Hepatic stellate cell (primary cell): ENCODE data around the gene PDSS2.
"Not testable (repeated sequence)": the region's sequence is repeated elsewhere in the genome, so short reads cannot be mapped to it uniquely, and the experiment has no call there.

ENCODE experiments used
- DNase-seq: peaks from one replicate; pipeline ENCODE4 v3.0.0; 2011; ENCODE audit warnings: low spot score

Gene PDSS2

DNA sequence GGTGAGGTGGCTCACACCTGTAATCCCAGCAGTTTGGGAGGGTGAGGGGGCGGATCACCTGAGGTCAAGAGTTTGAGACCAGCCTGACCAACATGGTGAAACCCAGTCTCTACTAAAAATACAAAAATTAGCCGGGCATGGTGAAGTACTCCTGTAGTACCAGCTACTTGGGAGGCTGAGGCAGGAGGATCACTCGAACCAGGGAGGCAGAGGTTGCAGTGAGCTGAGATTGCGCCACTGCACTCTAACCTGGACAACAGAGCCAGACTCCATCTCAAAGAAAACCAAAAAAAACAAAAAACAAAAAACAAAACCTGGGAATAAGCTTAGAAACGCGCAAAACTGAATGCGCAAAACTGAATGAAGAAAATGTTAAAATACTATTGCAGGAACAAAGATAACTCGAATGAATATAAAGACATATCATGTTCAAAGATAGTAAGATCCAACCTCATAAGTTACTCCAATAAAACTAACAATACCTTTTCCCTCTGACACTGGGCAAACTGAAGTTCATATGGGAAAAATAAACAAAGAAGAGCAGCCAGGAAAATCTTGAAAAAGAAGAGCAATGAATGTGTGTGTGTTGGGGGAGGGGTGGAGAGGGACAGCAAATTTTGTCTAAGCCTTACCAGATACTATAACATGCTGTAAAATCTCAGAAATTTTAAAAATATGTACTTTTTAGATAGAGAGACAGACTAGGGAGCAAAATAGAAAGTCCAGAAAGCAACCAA lies 243.0 kb downstream of the PDSS2 start:
- no peak for DNase-seq

DNA sequence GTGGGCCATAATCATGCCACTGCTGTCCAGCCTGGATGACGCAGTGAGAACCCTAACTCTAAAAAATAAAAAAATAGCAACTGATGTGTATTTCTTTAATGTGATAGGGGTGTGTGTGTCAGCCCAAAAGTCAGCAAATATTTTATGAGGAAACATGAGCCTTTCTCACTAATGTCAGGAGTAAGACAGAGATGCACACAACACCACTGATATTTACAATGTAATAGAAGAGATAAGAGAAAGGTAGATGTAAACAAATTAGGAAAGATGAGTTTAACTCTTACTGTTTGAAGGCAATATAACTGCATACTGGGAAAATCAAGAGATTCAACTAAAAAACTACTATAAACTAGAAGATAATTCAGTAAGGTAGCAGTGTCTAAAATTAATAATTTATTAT lies 244.0 kb downstream of the PDSS2 start:
- DNase-seq, result no peak

DNA sequence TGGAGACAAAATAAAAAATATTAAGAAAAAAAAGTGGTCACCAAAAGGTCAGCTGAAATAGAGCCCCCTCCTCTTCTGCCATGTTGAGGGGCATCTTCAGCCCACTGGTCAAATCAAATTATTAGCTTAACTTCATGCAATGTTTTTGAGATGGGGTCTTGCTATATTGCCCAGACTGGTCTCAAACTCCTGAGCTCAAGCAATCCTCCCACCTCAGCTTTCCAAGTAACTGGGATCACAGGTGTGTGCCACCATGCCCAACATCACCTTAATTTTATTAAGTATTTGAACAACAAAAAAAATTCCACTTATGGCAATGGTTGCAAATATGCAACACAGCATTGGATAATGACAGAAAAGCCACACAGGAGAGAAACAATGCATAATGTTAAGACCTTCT lies 244.7 kb downstream of the PDSS2 start:
- no peak for DNase-seq

DNA sequence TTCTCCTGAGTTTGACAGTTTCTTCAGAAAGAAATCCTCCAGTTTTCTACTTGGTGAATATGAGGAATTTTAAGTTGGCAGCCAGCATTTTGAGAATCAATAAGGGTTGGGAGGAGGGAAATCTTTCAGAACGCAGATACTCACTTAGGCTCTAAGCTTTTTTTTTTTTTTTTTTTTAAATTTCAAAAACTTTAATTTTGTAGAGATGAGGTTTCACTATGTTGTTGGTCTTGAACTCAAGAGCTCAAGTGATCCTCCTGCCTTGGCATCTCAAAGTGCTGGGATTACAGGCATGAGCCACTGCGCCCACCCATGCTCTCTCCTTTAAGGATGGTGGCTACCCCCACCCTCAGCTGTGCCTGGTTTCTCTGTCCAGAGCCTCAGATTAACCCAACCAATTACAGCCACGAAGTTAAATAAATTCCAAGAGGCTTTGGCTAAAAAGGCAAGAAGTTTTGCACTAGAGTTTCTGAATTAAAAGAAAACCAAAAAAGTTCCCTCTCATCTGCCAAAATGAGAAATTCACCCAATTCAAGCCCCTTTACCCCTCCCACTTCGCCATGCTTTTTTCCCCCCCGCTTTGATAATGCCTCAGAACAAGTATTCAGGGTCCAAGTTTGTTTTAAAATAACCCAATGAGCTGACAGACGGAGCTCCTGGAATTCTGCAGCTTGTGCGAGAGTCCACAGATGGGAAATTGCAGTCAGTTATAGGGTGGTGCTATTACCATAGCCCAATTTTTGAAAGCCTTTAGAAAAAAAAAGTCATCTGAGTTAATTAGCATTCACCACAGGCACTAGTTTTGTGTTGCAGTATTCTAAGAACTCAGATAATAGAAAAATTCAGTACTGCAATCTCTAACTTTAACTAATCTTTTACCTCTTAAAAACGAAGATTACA lies 249.7 kb downstream of the PDSS2 start:
- no peak for DNase-seq

DNA sequence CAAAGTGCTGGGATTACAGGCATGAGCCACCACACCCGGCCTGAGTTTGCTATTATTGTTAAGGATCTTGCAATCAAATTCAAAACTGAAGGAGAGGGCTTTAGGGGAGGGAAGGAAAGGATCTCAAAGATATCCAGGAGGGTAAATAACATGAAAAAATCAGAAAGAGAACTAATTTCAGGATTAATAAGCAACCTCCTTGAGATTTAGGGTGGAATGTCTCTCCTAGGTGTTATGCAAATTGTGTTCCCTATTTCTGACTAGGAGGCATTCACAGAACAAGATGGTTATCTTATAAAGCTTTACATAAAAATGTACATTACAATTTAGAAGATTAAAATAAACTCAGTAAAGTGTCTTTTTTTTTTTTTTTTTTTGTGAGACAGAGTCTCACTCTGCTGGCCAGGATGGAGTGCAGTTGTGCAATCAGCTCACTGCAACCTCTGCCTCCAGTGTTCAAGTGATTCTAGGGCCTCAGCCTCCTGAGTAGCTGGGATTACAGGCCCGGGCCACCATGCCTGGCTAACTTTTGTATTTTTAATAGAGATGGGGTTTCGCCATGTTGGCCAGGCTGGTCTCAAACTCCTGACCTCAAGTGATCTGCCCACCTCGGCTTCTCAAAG lies 252.0 kb downstream of the PDSS2 start:
- no peak for DNase-seq

DNA sequence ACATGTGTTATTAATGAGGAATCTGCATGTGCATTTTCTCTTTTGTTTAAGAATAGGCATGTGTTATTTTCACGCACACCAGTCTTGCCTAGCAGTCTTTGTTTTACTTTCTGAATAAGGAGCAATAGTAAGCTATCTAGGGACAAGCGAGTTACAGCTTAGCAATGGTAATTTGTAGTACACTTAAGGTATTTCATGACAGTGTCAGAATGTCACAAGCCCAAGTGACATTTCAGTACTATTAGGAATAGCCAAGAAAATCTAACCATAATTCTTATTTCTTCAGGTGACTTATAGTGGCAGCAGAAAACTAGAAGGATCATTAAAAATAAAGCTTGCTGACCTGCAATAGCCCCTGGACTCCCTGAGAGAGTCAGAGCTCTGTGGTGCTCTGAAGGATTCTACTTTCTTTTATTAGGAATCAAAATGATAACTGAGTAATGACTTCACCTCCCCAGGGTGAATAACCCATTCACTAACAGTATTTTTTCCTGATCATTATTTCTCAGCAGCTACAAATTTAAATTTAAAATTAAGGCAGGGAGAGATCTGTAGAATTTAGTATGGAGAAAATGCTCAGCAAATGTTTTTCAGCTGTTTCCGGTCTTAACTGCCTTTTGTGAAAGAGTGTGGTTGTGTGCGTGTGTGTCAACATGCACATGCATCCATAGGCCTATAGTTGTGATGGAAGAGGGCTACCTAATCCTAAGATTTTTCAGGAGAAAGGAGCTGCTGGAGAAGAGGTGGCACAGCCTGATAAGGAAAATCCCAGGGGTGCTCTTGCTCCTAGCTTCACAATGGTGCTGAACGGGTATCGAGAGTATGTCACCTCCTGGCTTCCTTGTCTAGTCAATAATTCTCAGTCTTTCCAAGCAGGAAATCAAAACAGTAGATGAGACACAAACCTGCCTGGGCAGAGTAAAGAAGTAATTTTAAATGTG lies 254.0 kb downstream of the PDSS2 start:
- no peak for DNase-seq

DNA sequence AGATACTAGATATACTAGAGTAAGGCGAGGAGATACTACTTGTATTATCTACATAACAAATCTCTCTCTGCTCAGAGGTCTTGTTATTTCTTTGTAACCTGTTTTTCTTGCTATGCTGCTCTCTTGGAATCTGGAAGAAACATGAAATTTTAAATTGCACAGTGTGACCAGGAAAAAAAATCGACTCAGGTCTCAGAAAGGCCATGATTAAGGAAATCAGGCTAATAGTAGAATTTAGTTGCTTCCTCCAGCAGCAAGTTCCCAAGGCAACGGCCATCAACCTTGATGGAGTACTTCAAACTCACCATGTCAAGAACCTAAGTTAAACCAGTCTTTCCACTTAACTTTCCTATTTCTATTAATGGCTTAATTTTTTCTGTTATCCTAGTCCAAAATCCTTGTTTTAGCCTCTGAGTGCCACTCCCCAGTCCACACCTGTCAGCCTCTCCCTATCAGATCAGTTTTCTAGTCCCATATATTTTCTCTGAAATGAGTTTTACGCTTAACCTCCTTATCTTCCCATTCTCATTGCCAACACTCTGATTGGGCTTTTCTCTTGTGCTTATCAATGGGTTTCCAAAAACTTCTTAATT lies 256.4 kb downstream of the PDSS2 start:
- DNase-seq, result no peak

DNA sequence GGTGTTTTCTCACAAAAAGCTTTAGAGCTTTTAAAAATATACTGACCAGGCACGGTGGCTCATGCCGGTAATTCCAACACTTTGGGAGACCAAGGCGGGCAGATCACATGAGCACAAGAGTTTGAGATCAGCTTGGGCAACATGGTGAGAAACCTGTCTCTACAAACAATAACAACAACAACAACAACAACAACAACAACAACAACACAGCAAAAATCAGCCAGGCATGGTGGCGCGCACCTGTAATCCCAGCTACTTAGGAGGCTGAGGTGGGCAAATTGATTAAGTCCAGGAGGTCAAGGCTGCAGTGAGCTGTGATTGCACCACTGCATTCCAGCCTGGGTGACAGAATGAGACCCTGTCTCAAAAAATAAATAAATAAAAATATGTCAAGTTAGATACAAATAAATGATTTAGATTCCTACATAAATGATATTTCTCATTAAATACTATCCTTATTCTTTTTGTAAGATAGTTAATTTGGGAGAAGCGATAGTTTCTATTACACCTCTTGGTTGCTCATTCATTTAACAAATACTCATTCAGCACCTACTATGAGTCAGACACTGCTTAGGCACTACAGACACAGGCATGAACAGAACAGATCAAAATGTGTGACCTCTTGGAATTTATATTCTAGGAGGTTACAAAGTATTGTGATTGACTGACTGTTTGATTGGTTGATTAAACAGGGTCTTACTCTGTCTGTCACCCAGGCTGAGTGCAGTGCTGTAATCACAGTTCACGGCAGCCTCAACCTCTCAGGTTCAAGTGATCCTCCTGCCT lies 260.5 kb downstream of the PDSS2 start:
- DNase-seq, result no peak

DNA sequence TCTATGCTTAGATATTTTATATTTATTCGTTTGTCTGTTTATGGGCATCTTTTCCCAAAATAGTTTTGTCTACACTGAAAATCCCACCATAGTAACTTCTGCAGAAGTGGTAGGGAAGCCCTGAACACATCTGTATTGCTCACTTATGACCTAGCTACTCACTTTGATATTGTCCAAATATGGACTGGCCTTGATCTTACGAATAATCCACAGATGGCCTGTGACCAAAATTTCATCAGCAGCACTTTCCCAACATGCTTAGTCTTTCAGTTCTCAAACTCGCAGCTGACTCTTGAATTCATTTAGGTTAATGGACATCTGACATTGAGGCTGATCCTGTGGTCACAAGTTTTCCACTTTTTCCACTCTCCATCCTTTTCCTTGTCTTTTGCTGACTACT lies 263.2 kb downstream of the PDSS2 start:
- no peak for DNase-seq

DNA sequence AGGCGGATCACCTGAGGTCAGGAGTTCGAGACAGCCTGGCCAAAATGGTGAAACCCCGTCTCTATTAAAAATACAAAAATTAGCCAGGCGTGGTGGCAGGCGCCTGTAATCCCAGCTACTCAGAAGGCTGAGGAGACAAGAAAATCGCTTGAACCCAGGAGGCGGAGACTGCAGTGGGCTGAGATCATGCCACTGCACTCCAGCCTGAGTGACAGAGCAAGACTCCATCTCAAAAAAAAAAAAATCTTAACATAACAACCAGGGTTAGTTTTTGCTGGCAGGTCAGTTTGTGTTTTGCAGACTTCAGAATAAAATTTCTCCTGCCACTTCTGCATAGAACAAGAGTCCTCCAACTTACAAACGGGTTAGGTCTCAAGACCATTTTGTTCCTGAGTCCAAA lies 264.6 kb downstream of the PDSS2 start:
- not testable (repeated sequence) for DNase-seq

DNA sequence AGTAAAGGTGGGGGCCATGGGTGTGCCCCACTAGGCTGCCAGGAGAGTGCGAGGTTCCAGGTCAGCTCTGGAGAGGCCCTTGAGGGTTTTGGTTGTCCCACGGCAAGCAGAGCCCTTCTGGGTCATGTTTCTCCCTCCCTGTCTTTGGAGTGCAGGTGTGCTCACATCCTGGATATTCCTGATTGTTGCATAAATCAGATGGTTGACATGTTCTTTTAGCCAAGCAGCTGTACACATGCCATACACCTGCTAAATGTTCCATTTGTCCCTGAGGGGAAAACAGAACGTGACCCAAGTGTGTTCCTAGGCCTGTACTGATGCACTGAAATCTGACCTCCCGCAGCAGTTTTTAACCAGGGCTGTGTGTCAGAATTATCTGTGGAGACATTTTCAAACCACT lies 266.5 kb downstream of the PDSS2 start:
- DNase-seq, result no peak

DNA sequence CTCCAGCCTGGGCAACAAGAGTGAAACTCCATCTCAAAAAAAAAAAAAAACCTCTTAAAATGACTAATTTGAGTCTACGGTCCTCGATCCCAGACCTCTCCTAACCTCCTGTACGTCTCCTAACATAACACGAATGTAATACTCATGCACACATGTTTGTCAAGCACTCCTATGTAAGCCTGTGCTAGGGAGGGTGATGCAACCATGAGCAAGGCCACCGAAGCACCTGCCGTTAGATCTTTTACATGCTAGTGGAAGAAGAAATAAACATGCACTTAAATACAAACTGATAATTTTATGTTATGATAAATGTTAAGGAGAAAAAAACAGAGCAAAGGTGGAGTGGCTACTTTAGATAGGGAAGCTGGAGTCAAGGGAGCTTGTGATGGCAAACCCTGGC lies 271.7 kb downstream of the PDSS2 start:
- DNase-seq, result no peak

DNA sequence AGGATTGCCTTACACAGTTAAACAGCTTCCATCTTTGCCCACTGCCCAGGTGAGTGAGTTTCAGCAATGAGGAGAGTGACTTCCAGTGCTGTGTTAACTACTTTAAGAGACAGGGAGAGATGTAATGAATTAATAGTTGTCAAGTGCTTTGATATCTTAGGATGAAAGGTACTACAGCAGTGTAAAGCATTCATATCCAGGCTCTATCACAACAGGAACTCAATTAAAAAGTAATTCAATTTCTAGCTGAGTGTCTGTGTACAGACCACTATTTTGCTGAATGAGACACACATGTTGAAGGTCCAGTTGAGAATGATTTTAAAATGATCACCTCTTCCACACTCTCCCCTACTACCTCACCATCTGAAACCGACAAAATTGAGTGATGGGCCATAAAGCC lies 273.3 kb downstream of the PDSS2 start:
- no peak for DNase-seq

DNA sequence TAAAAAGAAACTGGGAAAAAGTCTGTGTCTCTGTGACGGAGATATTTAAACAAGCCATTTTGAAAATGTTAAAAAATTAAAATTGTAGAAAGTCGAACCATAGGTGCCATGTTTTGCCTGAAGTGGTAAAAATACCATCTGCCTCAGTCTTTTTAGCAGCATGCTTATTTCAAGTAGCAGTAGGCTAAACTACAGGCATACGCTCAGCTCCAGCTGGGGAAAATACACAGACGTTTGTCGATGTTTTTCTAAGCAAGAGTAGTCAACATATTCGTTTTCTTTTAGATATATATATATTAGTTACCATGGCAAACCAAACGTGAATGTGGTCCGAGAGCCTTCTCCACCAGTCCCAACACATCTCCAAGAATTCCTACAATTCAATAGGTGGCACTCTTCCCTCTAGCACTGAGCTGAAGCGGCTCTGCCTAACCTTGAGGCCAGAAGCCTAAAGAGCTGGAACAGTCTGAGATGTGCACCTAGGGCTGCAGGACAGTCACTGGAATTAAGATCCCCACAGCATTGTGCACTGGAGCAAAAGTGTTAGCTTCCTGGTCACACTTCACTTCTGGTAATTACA lies 273.9 kb downstream of the PDSS2 start:
- DNase-seq, result no peak

DNA sequence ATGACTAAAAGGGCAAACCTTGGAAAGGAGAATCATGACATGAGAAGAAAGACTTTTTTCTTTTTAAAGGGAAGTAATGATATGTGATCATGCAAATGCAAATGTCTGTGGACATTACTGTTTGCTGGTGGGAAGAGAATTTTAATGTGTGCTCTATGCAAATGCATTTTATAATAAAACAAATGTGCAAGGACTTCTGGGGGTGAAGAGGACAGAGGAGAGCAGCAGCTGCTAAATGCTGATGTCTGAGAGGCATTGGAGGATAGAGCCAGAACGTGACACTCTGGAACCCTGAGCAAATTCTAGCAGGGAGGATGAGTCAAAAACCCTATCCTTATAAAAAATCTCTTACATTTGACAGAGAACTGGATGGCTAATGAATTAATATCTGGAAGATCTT lies 274.9 kb downstream of the PDSS2 start:
- DNase-seq, result no peak

DNA sequence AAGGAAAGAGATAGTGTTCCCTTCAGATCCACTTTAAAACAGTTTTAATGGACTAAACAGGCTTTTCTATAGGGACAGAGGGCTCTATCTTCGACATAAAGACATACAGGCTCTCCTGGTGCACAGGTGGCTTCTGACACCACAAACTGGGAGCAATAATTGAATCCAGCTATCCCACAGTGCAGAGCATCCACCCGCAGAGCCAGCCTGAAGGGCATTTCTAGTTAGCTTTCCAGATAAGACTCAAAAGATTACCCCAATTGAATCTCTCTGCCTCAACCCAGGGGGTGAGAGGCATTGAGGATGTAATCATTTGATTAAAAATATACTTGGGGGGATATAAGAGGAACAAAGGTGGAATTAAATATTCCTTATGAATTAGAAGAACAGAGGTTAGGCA lies 279.3 kb downstream of the PDSS2 start:
- no peak for DNase-seq

DNA sequence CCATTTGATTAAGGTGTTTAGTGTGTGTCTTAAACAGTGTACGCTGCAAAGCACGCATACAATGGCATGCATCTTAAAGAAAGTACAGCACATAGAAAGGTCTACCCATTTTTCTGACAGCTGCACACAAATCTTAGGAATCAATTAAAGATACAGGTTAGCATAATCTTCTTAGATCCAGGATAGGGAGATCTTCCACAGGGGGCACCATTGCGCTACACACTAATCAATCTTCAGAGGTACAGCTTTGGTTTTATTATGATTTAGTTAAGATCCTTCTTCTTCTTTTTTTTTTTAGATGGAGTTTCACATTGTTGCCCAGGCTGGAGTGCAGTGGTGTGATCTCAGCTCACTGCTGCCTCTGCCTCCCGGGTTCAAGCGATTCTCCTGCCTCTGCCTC lies 280.4 kb downstream of the PDSS2 start:
- DNase-seq, result no peak

DNA sequence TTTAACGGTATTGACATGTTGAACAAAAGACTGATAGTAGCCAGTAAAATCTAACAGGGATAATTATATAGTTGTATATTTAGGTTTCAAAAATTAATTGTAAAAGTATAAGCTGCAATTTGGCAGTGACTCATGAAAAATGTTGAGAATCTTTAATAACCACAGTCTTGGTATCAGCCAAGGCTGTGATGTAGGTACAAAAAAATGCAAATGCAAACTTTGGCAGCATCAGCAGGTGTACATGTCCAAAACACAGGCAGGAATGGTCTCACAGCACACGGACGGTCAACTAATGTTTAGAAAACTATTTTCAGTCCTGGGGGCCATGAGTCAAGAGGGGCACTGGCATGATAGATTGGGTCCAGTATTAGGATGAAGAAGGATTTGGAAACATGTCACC lies 285.6 kb downstream of the PDSS2 start:
- no peak for DNase-seq

DNA sequence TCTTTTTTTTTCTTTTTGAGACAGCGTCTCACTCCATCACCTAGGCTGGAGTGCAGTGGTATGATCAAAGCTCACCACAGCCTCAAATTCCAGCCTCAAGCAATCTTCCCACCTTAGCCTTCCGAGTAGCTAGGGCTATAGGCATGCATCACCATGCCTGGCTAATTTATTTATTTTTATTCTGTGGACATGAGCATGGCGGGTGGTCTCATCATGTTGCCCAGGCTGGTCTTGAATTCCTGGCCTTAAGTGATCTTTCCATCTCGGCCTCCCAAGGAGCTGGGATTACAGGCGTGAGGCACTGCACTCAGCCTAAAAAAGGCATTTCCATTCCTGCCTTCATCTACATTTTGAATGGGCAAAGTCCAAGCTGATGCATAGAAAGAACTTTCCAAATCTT lies 287.9 kb downstream of the PDSS2 start:
- no peak for DNase-seq

DNA sequence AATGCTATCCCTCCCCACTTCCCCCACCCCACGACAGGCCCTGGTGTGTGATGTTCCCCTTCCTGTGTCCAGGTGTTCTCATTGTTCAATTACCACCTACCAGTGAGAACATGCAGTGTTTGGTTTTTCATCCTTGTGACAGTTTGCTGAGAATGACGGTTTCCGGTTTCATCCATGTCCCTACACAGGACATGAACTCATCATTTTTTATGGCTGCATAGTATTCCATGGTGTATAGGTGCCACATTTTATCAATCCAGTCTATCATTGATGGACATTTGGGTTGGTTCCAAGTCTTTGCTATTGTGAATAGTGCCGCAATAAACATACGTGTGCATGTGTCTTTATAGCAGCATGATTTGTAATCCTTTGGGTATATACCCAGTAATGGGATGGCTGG lies 295.1 kb downstream of the PDSS2 start:
- DNase-seq, result not testable (repeated sequence)
